Effector memory CD8-positive, alpha-beta T cell (primary cell): ENCODE data around the gene TMEM181.
"Not testable (repeated sequence)": the region's sequence is repeated elsewhere in the genome, so short reads cannot be mapped to it uniquely, and the experiment has no call there.

Experiments
- ATAC-seq: fragments of 150-1000 bp; cut with Tn5 transposase; replicated peaks from 2 replicates; pipeline ENCODE4 v1.10.0; 2021; ENCODE audit warnings: mild to moderate bottlenecking, moderate library complexity
- DNase-seq, 3 experiments: peaks; one replicate each; pipeline ENCODE4 v3.0.0; 2021
- H3K27ac Mint-ChIP-seq, 2 donors: one replicate each; pipeline ENCODE4 v1.8.0; 2022; ENCODE audit warnings: mild to moderate bottlenecking in 2 of 2, mixed read lengths in 2 of 2, moderate library complexity in 2 of 2
- H3K27me3 Mint-ChIP-seq, 2 donors: one replicate each; pipeline ENCODE4 v1.8.0; 2022; ENCODE audit warnings: mixed read lengths in 2 of 2
- H3K36me3 Mint-ChIP-seq: one replicate; pipeline ENCODE4 v1.8.0; 2022; ENCODE audit warnings: mild to moderate bottlenecking, moderate library complexity, mixed read lengths; ENCODE audit not compliant: insufficient read depth
- H3K4me1 Mint-ChIP-seq, 2 donors: one replicate each; pipeline ENCODE4 v1.8.0; 2022; ENCODE audit warnings: low read depth in 2 of 2, mixed read lengths in 2 of 2
- H3K4me3 Mint-ChIP-seq, 2 donors: one replicate each; pipeline ENCODE4 v1.8.0; 2022; ENCODE audit warnings: mild to moderate bottlenecking in 2 of 2, mixed read lengths in 2 of 2, moderate library complexity in 2 of 2
- H3K9me3 Mint-ChIP-seq, 2 donors: one replicate each; pipeline ENCODE4 v1.8.0; 2022; ENCODE audit warnings: mixed read lengths in 2 of 2

TMEM181 gene

GRCh38 chr6:158628542-158628941, 68.7 kb downstream of the TMEM181 start:
- ATAC-seq (no peak), DNase-seq (no peak)
- Mint-ChIP-seq H3K4me3 (no peak overlapping the region), H3K9me3 (no peaks in the 10 kb centered on the region), H3K4me1 (peaks cover 24 to 40% of the 10 kb centered on the region in 2 donors), H3K27ac (peak overlapping the region; percentile 80 to 91), H3K36me3 (peaks cover 82% of the 10 kb centered on the region), H3K27me3 (no peaks in the 10 kb centered on the region)

GRCh38 chr6:158629367-158630221, 69.7 kb downstream of the TMEM181 start:
- H3K27me3 Mint-ChIP-seq, result no peaks in the 10 kb centered on the region
- no peak overlapping the region for H3K4me3 Mint-ChIP-seq
- ATAC-seq, result peak; percentile 43
- H3K4me1 Mint-ChIP-seq, result peaks cover 24 to 44% of the 10 kb centered on the region in 2 donors
- no peaks in the 10 kb centered on the region for H3K9me3 Mint-ChIP-seq
- peaks cover 75% of the 10 kb centered on the region for H3K36me3 Mint-ChIP-seq
- no peak for DNase-seq
- H3K27ac Mint-ChIP-seq, result peak overlapping the region; percentile 39 to 91

- peaks cover 25 to 51% of the 10 kb centered on the region in 2 donors for H3K4me1 Mint-ChIP-seq
- H3K36me3 Mint-ChIP-seq, result peaks cover 75% of the 10 kb centered on the region
- DNase-seq, result no peak
- ATAC-seq, result no peak
- no peak overlapping the region for H3K4me3 Mint-ChIP-seq
- H3K27me3 Mint-ChIP-seq, result no peaks in the 10 kb centered on the region
- peak overlapping the region; percentile 39 to 91 for H3K27ac Mint-ChIP-seq
- H3K9me3 Mint-ChIP-seq, result no peaks in the 10 kb centered on the region
These were observed 71.2 kb downstream of the TMEM181 start for GRCh38 chr6:158630938-158631616.

GRCh38 chr6:158631678-158632537, 72.0 kb downstream of the TMEM181 start:
- peaks cover 75% of the 10 kb centered on the region for H3K36me3 Mint-ChIP-seq
- H3K27me3 Mint-ChIP-seq, result no peaks in the 10 kb centered on the region

GRCh38 chr6:158632538-158633119, 72.7 kb downstream of the TMEM181 start:
- peaks cover 19 to 49% of the 10 kb centered on the region in 2 donors for H3K4me1 Mint-ChIP-seq
- not testable (repeated sequence) for ATAC-seq, H3K4me3 Mint-ChIP-seq, DNase-seq, H3K9me3 Mint-ChIP-seq, H3K27me3 Mint-ChIP-seq
- H3K27ac Mint-ChIP-seq, result peak overlapping the region; percentile 39 to 91
- H3K36me3 Mint-ChIP-seq, result peaks cover 74% of the 10 kb centered on the region

More at GRCh38 chr6:158631678-158632537, 72.0 kb downstream of the TMEM181 start:
- ATAC-seq, result no peak
- Mint-ChIP-seq H3K9me3 (no peaks in the 10 kb centered on the region), H3K27ac (peak overlapping the region; percentile 39 to 91), H3K4me1 (peaks cover 24 to 50% of the 10 kb centered on the region in 2 donors), H3K4me3 (no peak overlapping the region)
- DNase-seq, result no peak

- ATAC-seq (no peak), DNase-seq (no peak)
- no peaks in the 10 kb centered on the region for H3K27me3 Mint-ChIP-seq
- peaks cover 19 to 50% of the 10 kb centered on the region in 2 donors for H3K4me1 Mint-ChIP-seq
- no peak overlapping the region for H3K4me3 Mint-ChIP-seq
- H3K9me3 Mint-ChIP-seq, result no peaks in the 10 kb centered on the region
- H3K27ac Mint-ChIP-seq, result peak overlapping the region; percentile 39 to 73
- peaks cover 72% of the 10 kb centered on the region for H3K36me3 Mint-ChIP-seq
These were observed 73.2 kb downstream of the TMEM181 start for GRCh38 chr6:158633127-158633526.

- peaks cover 26 to 58% of the 10 kb centered on the region in 2 donors for H3K4me1 Mint-ChIP-seq
- no peaks in the 10 kb centered on the region for H3K27me3 Mint-ChIP-seq
- ATAC-seq (peak; percentile 79), DNase-seq (no peak)
- H3K27ac Mint-ChIP-seq, result peak overlapping the region; percentile 75 to 81
- H3K9me3 Mint-ChIP-seq, result no peaks in the 10 kb centered on the region
- H3K36me3 Mint-ChIP-seq, result peaks cover 65% of the 10 kb centered on the region
- H3K4me3 Mint-ChIP-seq, result peak overlapping the region in 1 of 2 donors; percentile 27
These were observed 75.0 kb downstream of the TMEM181 start for GRCh38 chr6:158634695-158635426.

- Mint-ChIP-seq H3K27ac (peak overlapping the region; percentile 75 to 81), H3K36me3 (peaks cover 65% of the 10 kb centered on the region), H3K4me3 (no peak overlapping the region), H3K27me3 (no peaks in the 10 kb centered on the region), H3K9me3 (no peaks in the 10 kb centered on the region), H3K4me1 (peaks cover 32 to 64% of the 10 kb centered on the region in 2 donors)
- ATAC-seq (no peak), DNase-seq (no peak)
These were observed 75.7 kb downstream of the TMEM181 start for GRCh38 chr6:158635427-158636073.

GRCh38 chr6:158636778-158637177, 76.9 kb downstream of the TMEM181 start:
- H3K36me3 Mint-ChIP-seq, result peaks cover 59% of the 10 kb centered on the region
- H3K9me3 Mint-ChIP-seq, result no peaks in the 10 kb centered on the region
- ATAC-seq (no peak), DNase-seq (no peak)
- H3K27ac Mint-ChIP-seq, result peak overlapping the region; percentile 75 to 81
- peaks cover 33 to 67% of the 10 kb centered on the region in 2 donors for H3K4me1 Mint-ChIP-seq
- no peaks in the 10 kb centered on the region for H3K27me3 Mint-ChIP-seq
- H3K4me3 Mint-ChIP-seq, result no peak overlapping the region

GRCh38 chr6:158638324-158638854, 78.5 kb downstream of the TMEM181 start:
- ATAC-seq (no peak), DNase-seq (no peak)
- Mint-ChIP-seq H3K27me3 (no peaks in the 10 kb centered on the region), H3K36me3 (peaks cover 59% of the 10 kb centered on the region), H3K4me3 (no peak overlapping the region), H3K9me3 (no peaks in the 10 kb centered on the region), H3K27ac (peak overlapping the region; percentile 87 to 91), H3K4me1 (peaks cover 46 to 77% of the 10 kb centered on the region in 2 donors)

- no peak for ATAC-seq
- Mint-ChIP-seq H3K27me3 (no peaks in the 10 kb centered on the region), H3K4me3 (peak overlapping the region; percentile 22 to 29), H3K27ac (peak overlapping the region; percentile 87 to 91), H3K9me3 (no peaks in the 10 kb centered on the region), H3K36me3 (peaks cover 62% of the 10 kb centered on the region), H3K4me1 (peaks cover 50 to 77% of the 10 kb centered on the region in 2 donors)
- no peak for DNase-seq
These were observed 79.2 kb downstream of the TMEM181 start for GRCh38 chr6:158639056-158639455.

- Mint-ChIP-seq H3K4me3 (peak overlapping the region; percentile 55 to 62), H3K27me3 (no peaks in the 10 kb centered on the region), H3K4me1 (peaks cover 53 to 73% of the 10 kb centered on the region in 2 donors), H3K9me3 (no peaks in the 10 kb centered on the region), H3K36me3 (peaks cover 66% of the 10 kb centered on the region), H3K27ac (peak overlapping the region; percentile 85 to 87)
- DNase-seq (no peak), ATAC-seq (no peak)
These were observed 80.6 kb downstream of the TMEM181 start for GRCh38 chr6:158640519-158640918.
